ENCODE data around the gene CNTNAP2.
"Not testable (repeated sequence)": the region's sequence is repeated elsewhere in the genome, so short reads cannot be mapped to it uniquely, and the experiment has no call there.

The CNTNAP2 gene

GRCh38 chr7:146208492-146208891 is 91.9 kb downstream of the CNTNAP2 start:
- peaks cover 5% of the 10 kb centered on the region for H3K9me3 Mint-ChIP-seq (ENCODE audit: low read depth)
- H3K27ac Mint-ChIP-seq, result no peak overlapping the region
- H3K36me3 Mint-ChIP-seq, result no peaks in the 10 kb centered on the region
- no peaks in the 10 kb centered on the region for H3K4me1 Mint-ChIP-seq (ENCODE audit: low read depth)
- no peak overlapping the region for H3K4me3 Mint-ChIP-seq
- no peaks in the 10 kb centered on the region for H3K27me3 Mint-ChIP-seq

GRCh38 chr7:146214842-146215241 is 98.2 kb downstream of the CNTNAP2 start:
- H3K4me3 Mint-ChIP-seq, result no peak overlapping the region
- H3K9me3 Mint-ChIP-seq (ENCODE audit: low read depth), result no peaks in the 10 kb centered on the region
- no peak overlapping the region for H3K27ac Mint-ChIP-seq
- H3K4me1 Mint-ChIP-seq (ENCODE audit: low read depth), result no peaks in the 10 kb centered on the region
- H3K36me3 Mint-ChIP-seq, result no peaks in the 10 kb centered on the region
- H3K27me3 Mint-ChIP-seq, result no peaks in the 10 kb centered on the region

- H3K4me1 Mint-ChIP-seq (ENCODE audit: low read depth), result no peaks in the 10 kb centered on the region
- H3K9me3 Mint-ChIP-seq (ENCODE audit: low read depth), result no peaks in the 10 kb centered on the region
- H3K4me3 Mint-ChIP-seq, result no peak overlapping the region
Measured at GRCh38 chr7:146216396-146217041, 99.9 kb downstream of the CNTNAP2 start.

GRCh38 chr7:146223851-146224250 is 107.2 kb downstream of the CNTNAP2 start:
- H3K9me3 Mint-ChIP-seq (ENCODE audit: low read depth), result peaks cover 3% of the 10 kb centered on the region
- no peak overlapping the region for H3K4me3 Mint-ChIP-seq
- no peak overlapping the region for H3K27ac Mint-ChIP-seq
- no peaks in the 10 kb centered on the region for H3K36me3 Mint-ChIP-seq
- no peaks in the 10 kb centered on the region for H3K4me1 Mint-ChIP-seq (ENCODE audit: low read depth)
- H3K27me3 Mint-ChIP-seq, result no peaks in the 10 kb centered on the region

More at GRCh38 chr7:146216396-146217041, 99.9 kb downstream of the CNTNAP2 start:
- no peak overlapping the region for H3K27ac Mint-ChIP-seq
- H3K27me3 Mint-ChIP-seq, result no peaks in the 10 kb centered on the region
- no peaks in the 10 kb centered on the region for H3K36me3 Mint-ChIP-seq

GRCh38 chr7:146232604-146233003 is 116.0 kb downstream of the CNTNAP2 start:
- Mint-ChIP-seq H3K4me3 (no peak overlapping the region), H3K9me3 (ENCODE audit: low read depth) (peaks cover 9% of the 10 kb centered on the region), H3K4me1 (ENCODE audit: low read depth) (no peaks in the 10 kb centered on the region), H3K27ac (no peak overlapping the region), H3K36me3 (no peaks in the 10 kb centered on the region), H3K27me3 (no peaks in the 10 kb centered on the region)

GRCh38 chr7:146235195-146235594 is 118.6 kb downstream of the CNTNAP2 start:
- Mint-ChIP-seq H3K36me3 (no peaks in the 10 kb centered on the region), H3K4me1 (ENCODE audit: low read depth) (no peaks in the 10 kb centered on the region), H3K9me3 (ENCODE audit: low read depth) (peaks cover 9% of the 10 kb centered on the region), H3K27me3 (no peaks in the 10 kb centered on the region), H3K4me3 (no peak overlapping the region), H3K27ac (no peak overlapping the region)

GRCh38 chr7:146242661-146243060 is 126.1 kb downstream of the CNTNAP2 start:
- Mint-ChIP-seq H3K27ac (no peak overlapping the region), H3K4me3 (no peak overlapping the region), H3K9me3 (ENCODE audit: low read depth) (no peaks in the 10 kb centered on the region)

GRCh38 chr7:146247991-146248390 is 131.4 kb downstream of the CNTNAP2 start:
- H3K27ac Mint-ChIP-seq; H3K9me3 Mint-ChIP-seq (ENCODE audit: low read depth); H3K36me3 Mint-ChIP-seq; H3K27me3 Mint-ChIP-seq; H3K4me3 Mint-ChIP-seq; H3K4me1 Mint-ChIP-seq (ENCODE audit: low read depth): not testable (repeated sequence)

More at GRCh38 chr7:146242661-146243060, 126.1 kb downstream of the CNTNAP2 start:
- Mint-ChIP-seq H3K4me1 (ENCODE audit: low read depth) (no peaks in the 10 kb centered on the region), H3K36me3 (no peaks in the 10 kb centered on the region), H3K27me3 (no peaks in the 10 kb centered on the region)

- H3K27me3 Mint-ChIP-seq; H3K4me3 Mint-ChIP-seq; H3K9me3 Mint-ChIP-seq (ENCODE audit: low read depth); H3K27ac Mint-ChIP-seq; H3K4me1 Mint-ChIP-seq (ENCODE audit: low read depth); H3K36me3 Mint-ChIP-seq: not testable (repeated sequence)
Measured at GRCh38 chr7:146248744-146249143, 132.1 kb downstream of the CNTNAP2 start.

GRCh38 chr7:146249272-146249671 is 132.7 kb downstream of the CNTNAP2 start:
- H3K27ac Mint-ChIP-seq, result no peak overlapping the region
- no peak overlapping the region for H3K4me3 Mint-ChIP-seq
- no peaks in the 10 kb centered on the region for H3K27me3 Mint-ChIP-seq
- H3K36me3 Mint-ChIP-seq, result no peaks in the 10 kb centered on the region
- no peaks in the 10 kb centered on the region for H3K4me1 Mint-ChIP-seq (ENCODE audit: low read depth)
- peaks cover 6% of the 10 kb centered on the region for H3K9me3 Mint-ChIP-seq (ENCODE audit: low read depth)

- Mint-ChIP-seq H3K9me3 (ENCODE audit: low read depth) (peaks cover 16% of the 10 kb centered on the region), H3K4me3 (no peak overlapping the region), H3K4me1 (ENCODE audit: low read depth) (no peaks in the 10 kb centered on the region), H3K36me3 (no peaks in the 10 kb centered on the region), H3K27me3 (no peaks in the 10 kb centered on the region), H3K27ac (no peak overlapping the region)
Measured at GRCh38 chr7:146255609-146256008, 139.0 kb downstream of the CNTNAP2 start.

GRCh38 chr7:146262527-146262926 is 145.9 kb downstream of the CNTNAP2 start:
- no peak overlapping the region for H3K27ac Mint-ChIP-seq
- no peaks in the 10 kb centered on the region for H3K27me3 Mint-ChIP-seq
- H3K4me1 Mint-ChIP-seq (ENCODE audit: low read depth), result no peaks in the 10 kb centered on the region
- H3K36me3 Mint-ChIP-seq, result no peaks in the 10 kb centered on the region
- peaks cover 10% of the 10 kb centered on the region for H3K9me3 Mint-ChIP-seq (ENCODE audit: low read depth)
- no peak overlapping the region for H3K4me3 Mint-ChIP-seq

GRCh38 chr7:146276888-146277287 is 160.3 kb downstream of the CNTNAP2 start:
- Mint-ChIP-seq H3K27ac (no peak overlapping the region), H3K4me1 (ENCODE audit: low read depth) (no peaks in the 10 kb centered on the region), H3K9me3 (ENCODE audit: low read depth) (peaks cover 4% of the 10 kb centered on the region), H3K4me3 (no peak overlapping the region), H3K36me3 (no peaks in the 10 kb centered on the region), H3K27me3 (no peaks in the 10 kb centered on the region)

GRCh38 chr7:146285418-146285817 is 168.8 kb downstream of the CNTNAP2 start:
- no peaks in the 10 kb centered on the region for H3K4me1 Mint-ChIP-seq (ENCODE audit: low read depth)
- H3K27ac Mint-ChIP-seq, result no peak overlapping the region
- H3K36me3 Mint-ChIP-seq, result no peaks in the 10 kb centered on the region
- H3K27me3 Mint-ChIP-seq, result no peaks in the 10 kb centered on the region
- peaks cover 12% of the 10 kb centered on the region for H3K9me3 Mint-ChIP-seq (ENCODE audit: low read depth)
- no peak overlapping the region for H3K4me3 Mint-ChIP-seq

- H3K4me3 Mint-ChIP-seq, result no peak overlapping the region
- no peaks in the 10 kb centered on the region for H3K27me3 Mint-ChIP-seq
- no peaks in the 10 kb centered on the region for H3K4me1 Mint-ChIP-seq (ENCODE audit: low read depth)
- H3K9me3 Mint-ChIP-seq (ENCODE audit: low read depth), result peaks cover 12% of the 10 kb centered on the region
- no peak overlapping the region for H3K27ac Mint-ChIP-seq
- no peaks in the 10 kb centered on the region for H3K36me3 Mint-ChIP-seq
Measured at GRCh38 chr7:146290746-146291145, 174.1 kb downstream of the CNTNAP2 start.

GRCh38 chr7:146291900-146292299 is 175.3 kb downstream of the CNTNAP2 start:
- no peaks in the 10 kb centered on the region for H3K27me3 Mint-ChIP-seq
- H3K27ac Mint-ChIP-seq, result no peak overlapping the region
- no peaks in the 10 kb centered on the region for H3K4me1 Mint-ChIP-seq (ENCODE audit: low read depth)
- H3K36me3 Mint-ChIP-seq, result no peaks in the 10 kb centered on the region
- no peak overlapping the region for H3K4me3 Mint-ChIP-seq
- peaks cover 3% of the 10 kb centered on the region for H3K9me3 Mint-ChIP-seq (ENCODE audit: low read depth)

Measured in activated naive CD8-positive, alpha-beta T cell (primary cell).